HTERT RPE-1 (cell line): Measurements from ENCODE around the gene GLIS1.

Experiments
- in situ Hi-C: fragments of 300-500 bp; cut with MboI; formaldehyde crosslinking; loops from 4 replicates; pipeline ENCODE4 v1.14.3; 2020; ENCODE audit warnings: low sequenced_read_pairs

Gene GLIS1

GRCh38 chr1:53600561-53600960 is 138.4 kb downstream of the GLIS1 start:
- in situ Hi-C loops, result no loop called here

- in situ Hi-C loops, result no loop called here
Observed at GRCh38 chr1:53600001-53600400, 139.0 kb downstream of the GLIS1 start.

GRCh38 chr1:53599481-53599880 is 139.5 kb downstream of the GLIS1 start:
- in situ Hi-C loops, result no loop called here

GRCh38 chr1:53598966-53599365 is 140.0 kb downstream of the GLIS1 start:
- in situ Hi-C loops, result no loop called here

GRCh38 chr1:53595906-53596305 is 143.1 kb downstream of the GLIS1 start:
- in situ Hi-C loops, result no loop called here

- in situ Hi-C loops, result no loop called here
Observed at GRCh38 chr1:53594391-53595180, 144.4 kb downstream of the GLIS1 start.

GRCh38 chr1:53593758-53594380 is 145.1 kb downstream of the GLIS1 start:
- in situ Hi-C loops, result no loop called here

GRCh38 chr1:53592985-53593757 is 145.8 kb downstream of the GLIS1 start:
- in situ Hi-C loops, result no loop called here

- in situ Hi-C loops, result no loop called here
Observed at GRCh38 chr1:53592521-53592982, 146.4 kb downstream of the GLIS1 start.

- in situ Hi-C loops, result no loop called here
Observed at GRCh38 chr1:53591924-53592323, 147.0 kb downstream of the GLIS1 start.

- in situ Hi-C loops, result no loop called here
Observed at GRCh38 chr1:53590531-53591515, 148.1 kb downstream of the GLIS1 start.

- in situ Hi-C loops, result no loop called here
Observed at GRCh38 chr1:53590104-53590503, 148.9 kb downstream of the GLIS1 start.

- in situ Hi-C loops, result no loop called here
Observed at GRCh38 chr1:53589043-53589887, 149.7 kb downstream of the GLIS1 start.

- in situ Hi-C loops, result no loop called here
Observed at GRCh38 chr1:53588053-53588779, 150.7 kb downstream of the GLIS1 start.

- in situ Hi-C loops, result no loop called here
Observed at GRCh38 chr1:53587252-53587988, 151.5 kb downstream of the GLIS1 start.

GRCh38 chr1:53586765-53587164 is 152.2 kb downstream of the GLIS1 start:
- in situ Hi-C loops, result no loop called here

GRCh38 chr1:53585565-53585964 is 153.4 kb downstream of the GLIS1 start:
- in situ Hi-C loops, result no loop called here

GRCh38 chr1:53585129-53585528 is 153.8 kb downstream of the GLIS1 start:
- in situ Hi-C loops, result no loop called here
